Stimulated activated naive CD8-positive, alpha-beta T cell treated with anti-CD3 and anti-CD28 coated beads, Interleukin-15, amount 100 ng/mL, for 72 hours (primary cell): ENCODE data around the gene SALL2.

Source experiments
- ATAC-seq: fragments of 150-1000 bp; cut with Tn5 transposase; 2 replicates; pipeline ENCODE4 v1.10.0; 2021; ENCODE audit warnings: mild to moderate bottlenecking, moderate library complexity
- DNase-seq, 2 donors: peaks; one replicate each; pipeline ENCODE4 v3.0.0; 2021 to 2022
- H3K27ac Mint-ChIP-seq, 2 donors: one replicate each; pipeline ENCODE4 v1.8.0; 2022; ENCODE audit warnings: mild to moderate bottlenecking in 2 of 2, mixed read lengths in 2 of 2, moderate library complexity in 2 of 2
- H3K27me3 Mint-ChIP-seq: one replicate; pipeline ENCODE4 v1.8.0; 2022; ENCODE audit warnings: mixed read lengths
- H3K4me1 Mint-ChIP-seq: one replicate; pipeline ENCODE4 v1.8.0; 2022; ENCODE audit warnings: mild to moderate bottlenecking, mixed read lengths
- H3K4me3 Mint-ChIP-seq, 2 donors: one replicate each; pipeline ENCODE4 v1.8.0; 2022; ENCODE audit warnings: mild to moderate bottlenecking in 2 of 2, mixed read lengths in 2 of 2, moderate library complexity in 1 of 2
- H3K9me3 Mint-ChIP-seq, 2 donors: one replicate each; pipeline ENCODE4 v1.8.0; 2022; ENCODE audit warnings: mixed read lengths in 2 of 2

Gene SALL2

DNA sequence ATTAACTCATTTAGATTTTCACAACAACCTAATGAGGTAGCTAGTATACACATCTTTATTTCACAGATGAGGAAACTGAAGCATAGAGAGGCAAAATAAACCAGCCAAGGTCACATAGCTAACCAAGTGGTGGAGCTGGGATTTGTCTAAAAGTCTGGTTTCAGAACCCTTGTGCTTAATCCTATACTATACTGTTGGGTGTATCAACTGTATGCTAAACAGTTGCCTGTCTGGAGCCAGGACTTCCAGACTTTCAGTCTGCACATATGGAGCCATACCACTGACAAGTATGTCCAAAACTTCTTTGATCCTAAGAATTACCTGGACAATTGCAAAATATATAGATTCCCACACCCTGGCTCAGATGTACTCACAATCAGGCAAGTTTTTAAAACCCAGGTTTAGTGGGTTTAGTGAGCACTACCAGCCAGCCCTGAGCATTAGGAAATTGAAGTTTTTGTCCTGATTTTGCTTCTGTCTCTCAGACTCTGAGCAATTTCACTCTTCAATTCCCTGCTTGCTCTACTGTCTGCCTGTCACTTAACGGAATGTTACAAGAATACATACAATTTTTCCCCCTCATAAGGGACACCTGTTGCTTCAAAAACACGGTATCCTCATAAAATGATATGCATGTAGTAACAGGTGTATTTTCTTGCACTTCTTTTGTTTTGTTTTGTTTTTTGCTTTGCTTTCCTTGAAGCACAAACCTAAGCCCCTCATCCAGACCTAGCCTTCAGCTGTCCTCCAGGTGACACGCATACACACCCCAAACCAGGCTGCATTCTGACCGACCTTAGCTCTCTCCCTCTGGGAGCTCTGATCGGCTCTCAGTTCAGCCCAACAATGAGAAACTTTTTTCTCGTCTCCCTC lies 9.6 kb upstream of the SALL2 start:
- peaks cover 57% of the 10 kb centered on the region for H3K27me3 Mint-ChIP-seq
- no peaks in the 10 kb centered on the region for H3K9me3 Mint-ChIP-seq
- peaks cover 13% of the 10 kb centered on the region for H3K4me1 Mint-ChIP-seq
- H3K4me3 Mint-ChIP-seq = peak overlapping the region; percentile 13 to 48
- ATAC-seq (no peak), DNase-seq (no peak)
- H3K27ac Mint-ChIP-seq = no peak overlapping the region

GRCh38 chr14:21534576-21534975 lies 8.4 kb upstream of the SALL2 start:
- no peaks in the 10 kb centered on the region for H3K9me3 Mint-ChIP-seq
- DNase-seq (no peak), ATAC-seq (no peak)
- no peak overlapping the region for H3K4me3 Mint-ChIP-seq
- peaks cover 13% of the 10 kb centered on the region for H3K4me1 Mint-ChIP-seq
- H3K27me3 Mint-ChIP-seq = peaks cover 55% of the 10 kb centered on the region
- no peak overlapping the region for H3K27ac Mint-ChIP-seq

DNA sequence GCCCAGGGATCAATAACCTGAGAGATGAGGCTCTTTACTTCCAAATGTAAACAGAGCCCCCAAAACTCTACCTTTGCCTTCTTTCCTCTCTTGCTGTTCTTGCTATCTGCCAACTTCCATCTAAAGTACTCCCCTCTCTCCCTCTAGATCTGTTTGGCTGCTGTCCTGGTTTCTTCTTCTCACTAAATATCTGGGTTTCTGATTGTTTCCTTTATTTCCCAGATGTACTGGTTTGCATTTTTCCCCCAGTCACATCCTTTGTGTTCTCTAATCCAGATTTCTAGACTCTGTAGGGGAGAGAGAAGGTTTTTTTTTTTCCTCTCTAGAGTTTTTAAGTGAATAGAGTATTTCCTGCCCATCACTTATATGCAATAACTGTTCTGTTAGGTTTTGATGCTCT lies 7.1 kb upstream of the SALL2 start:
- DNase-seq = no peak
- H3K4me3 Mint-ChIP-seq = no peak overlapping the region
- H3K27me3 Mint-ChIP-seq = peaks cover 42% of the 10 kb centered on the region
- ATAC-seq = no peak
- H3K4me1 Mint-ChIP-seq = peaks cover 13% of the 10 kb centered on the region
- H3K27ac Mint-ChIP-seq = no peak overlapping the region
- no peaks in the 10 kb centered on the region for H3K9me3 Mint-ChIP-seq

GRCh38 chr14:21529515-21529914 lies 3.4 kb upstream of the SALL2 start:
- no peak overlapping the region for H3K27ac Mint-ChIP-seq
- no peak overlapping the region for H3K4me3 Mint-ChIP-seq
- peaks cover 21% of the 10 kb centered on the region for H3K4me1 Mint-ChIP-seq
- ATAC-seq = no peak
- DNase-seq = no peak
- peaks cover 5% of the 10 kb centered on the region for H3K27me3 Mint-ChIP-seq
- no peaks in the 10 kb centered on the region for H3K9me3 Mint-ChIP-seq

DNA sequence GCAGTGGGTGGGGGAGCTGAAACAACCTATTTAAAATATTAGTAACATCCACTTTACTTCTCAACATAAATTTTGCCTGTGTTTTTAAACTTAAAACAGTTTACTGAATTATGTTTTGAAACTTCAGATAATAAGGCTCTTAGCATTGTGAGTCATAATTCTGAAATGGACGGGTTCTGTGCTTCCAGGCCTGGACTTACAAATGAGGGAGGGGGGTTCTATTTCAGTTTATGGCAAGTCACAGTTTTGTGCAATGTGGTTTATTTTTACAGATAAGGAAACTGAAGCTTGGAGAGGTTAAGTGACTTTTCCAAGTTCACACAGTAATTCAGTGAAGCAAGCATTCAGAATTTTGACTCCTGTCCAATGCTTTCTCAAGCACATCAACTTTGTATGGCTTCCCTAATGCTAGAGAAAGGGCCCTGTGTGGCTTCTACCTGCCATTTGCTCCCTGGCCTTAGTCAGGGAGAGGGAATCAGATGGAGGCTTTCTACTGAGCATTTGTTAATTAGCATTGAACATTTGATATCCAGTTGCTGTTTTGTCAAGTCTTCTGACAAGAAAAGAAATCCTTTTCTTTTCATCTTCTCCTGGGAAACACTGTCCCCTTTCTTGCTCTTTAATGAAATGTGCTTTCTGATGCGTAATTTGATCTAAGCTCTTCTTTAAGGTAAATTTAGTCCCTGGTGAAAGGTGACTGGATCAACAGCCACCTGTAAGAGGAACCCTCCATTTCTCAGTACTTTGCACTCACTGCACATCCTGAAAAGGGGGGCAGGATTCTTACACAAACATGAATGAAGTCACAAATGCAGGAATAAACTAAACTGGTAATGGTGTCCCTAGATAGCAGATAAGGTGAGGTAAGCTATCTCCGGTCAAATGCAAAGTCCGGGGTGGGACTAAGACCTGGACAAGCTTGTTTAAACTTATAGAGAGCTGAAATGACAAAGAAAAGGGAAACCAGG lies 2.5 kb upstream of the SALL2 start:
- ATAC-seq (no peak), DNase-seq (no peak)
- Mint-ChIP-seq H3K9me3 (no peaks in the 10 kb centered on the region), H3K27me3 (no peaks in the 10 kb centered on the region), H3K4me3 (no peak overlapping the region), H3K4me1 (peaks cover 24% of the 10 kb centered on the region), H3K27ac (no peak overlapping the region)

- DNase-seq (no peak), ATAC-seq (no peak)
- Mint-ChIP-seq H3K9me3 (no peaks in the 10 kb centered on the region), H3K4me1 (peaks cover 24% of the 10 kb centered on the region), H3K27me3 (no peaks in the 10 kb centered on the region), H3K27ac (peak overlapping the region in 1 of 2 donors; percentile 31), H3K4me3 (peak overlapping the region; percentile 74 to 87)
Observed at GRCh38 chr14:21527318-21527679, 1.2 kb upstream of the SALL2 start.

DNA sequence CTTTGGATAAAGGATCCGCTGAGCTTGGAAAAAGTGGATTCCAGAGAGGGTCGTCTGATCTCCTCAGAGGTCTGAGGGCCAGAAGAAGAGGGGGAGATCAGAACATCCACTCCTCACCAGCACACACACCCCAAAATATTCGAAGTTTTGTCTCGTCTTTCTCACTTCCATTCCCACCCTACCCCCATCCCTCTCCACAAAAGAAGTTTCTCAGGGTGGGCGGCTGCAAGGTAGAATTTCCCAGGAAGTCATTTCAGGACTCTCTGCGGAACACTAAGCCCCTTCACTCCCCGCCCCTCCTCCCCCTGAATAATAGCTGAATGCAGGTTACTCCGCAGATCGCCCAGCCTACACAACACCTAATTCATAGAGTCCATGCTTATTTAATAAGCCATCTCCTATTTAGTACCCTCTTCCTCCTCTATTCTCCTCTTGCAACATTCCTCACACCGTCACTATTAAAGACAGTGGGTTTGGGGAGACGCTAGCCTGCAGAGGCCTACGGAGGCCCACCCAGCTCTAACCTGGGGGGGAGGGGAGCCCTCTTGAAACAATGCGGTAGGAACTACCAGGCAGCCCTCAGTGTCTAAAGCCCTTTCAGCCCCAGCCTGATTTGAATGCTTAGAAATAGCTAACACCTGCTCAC lies 649 bp upstream of the SALL2 start:
- H3K27me3 Mint-ChIP-seq = no peaks in the 10 kb centered on the region
- H3K4me1 Mint-ChIP-seq = peaks cover 24% of the 10 kb centered on the region
- no peaks in the 10 kb centered on the region for H3K9me3 Mint-ChIP-seq
- no peak for ATAC-seq
- H3K27ac Mint-ChIP-seq = peak overlapping the region; percentile 37 to 62
- peak overlapping the region; percentile 74 to 87 for H3K4me3 Mint-ChIP-seq
- DNase-seq = no peak

- DNase-seq (no peak), ATAC-seq (no peak)
- Mint-ChIP-seq H3K4me3 (peak overlapping the region; percentile 74 to 87), H3K27me3 (no peaks in the 10 kb centered on the region), H3K9me3 (no peaks in the 10 kb centered on the region), H3K27ac (peak overlapping the region; percentile 65 to 83), H3K4me1 (peaks cover 31% of the 10 kb centered on the region)
Observed at GRCh38 chr14:21525571-21525961, 580 bp downstream of the SALL2 start.

DNA sequence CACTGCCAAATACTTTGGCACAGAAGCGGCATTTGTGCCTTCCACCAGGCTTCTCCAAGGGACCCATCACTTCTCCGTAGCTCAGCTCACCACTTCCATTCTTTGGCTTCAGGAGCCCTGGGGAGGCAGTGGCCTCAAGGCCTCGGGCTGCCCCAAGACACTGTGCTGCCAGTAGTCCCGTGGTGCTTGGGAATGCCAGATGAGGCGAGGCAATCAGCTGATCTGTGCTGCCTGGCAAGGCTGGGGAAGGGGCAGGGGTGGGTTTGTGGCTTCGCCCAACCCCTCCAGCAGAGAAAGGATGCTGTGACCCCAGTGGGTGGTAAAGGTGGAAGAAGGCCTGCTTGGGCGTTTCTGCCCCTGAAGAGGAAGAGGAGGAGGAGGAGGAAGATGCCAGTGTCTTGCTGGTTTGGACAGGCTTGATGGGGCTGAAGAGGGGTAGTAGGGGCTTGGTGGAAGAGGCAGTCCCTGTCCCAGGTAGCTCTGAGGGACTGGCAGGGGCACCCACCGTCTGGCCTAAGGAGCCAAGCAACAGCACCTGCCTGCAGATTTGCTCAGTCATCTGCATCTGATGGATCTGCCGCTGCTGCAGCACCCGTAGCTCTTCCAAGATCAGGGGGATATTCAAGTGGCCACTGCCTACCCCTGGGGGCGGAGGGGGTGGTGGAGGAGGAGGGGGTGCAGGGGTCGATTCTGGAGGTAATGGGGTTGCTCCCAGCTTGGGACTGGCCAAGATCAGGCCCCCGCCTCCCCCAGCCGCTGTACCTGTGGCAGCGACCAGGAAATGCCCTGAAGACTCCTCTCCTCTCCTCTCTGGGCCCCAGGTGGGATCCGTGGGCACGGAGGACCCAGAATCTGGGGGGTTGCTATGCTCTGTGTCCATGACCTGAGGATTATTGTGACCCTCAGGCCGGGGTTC lies 1.3 kb downstream of the SALL2 start:
- Mint-ChIP-seq H3K27ac (peak overlapping the region; percentile 79 to 83), H3K4me3 (peak overlapping the region; percentile 74 to 87), H3K27me3 (no peaks in the 10 kb centered on the region), H3K4me1 (peaks cover 35% of the 10 kb centered on the region), H3K9me3 (no peaks in the 10 kb centered on the region)
- ATAC-seq (no peak), DNase-seq (no peak)

DNA sequence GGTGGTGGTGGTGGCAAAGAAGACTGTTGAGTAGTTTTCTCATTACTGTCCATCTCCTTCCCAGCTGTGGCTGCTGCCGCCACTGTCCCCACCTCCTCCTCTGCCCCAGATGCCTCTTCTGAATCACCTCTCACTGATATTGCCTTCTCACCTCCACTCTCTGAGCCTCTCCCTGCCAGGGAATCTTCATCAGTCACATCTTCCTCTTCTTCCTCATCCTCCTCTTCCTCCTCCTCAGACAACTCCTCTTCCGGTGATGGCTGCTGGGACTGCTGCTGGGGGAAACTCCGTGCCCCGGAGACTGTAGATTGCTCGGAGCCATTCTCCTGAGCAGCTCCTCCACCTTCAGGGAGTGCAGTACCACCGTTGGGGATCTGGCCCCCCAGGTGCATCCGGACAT lies 2.9 kb downstream of the SALL2 start:
- ATAC-seq (no peak), DNase-seq (no peak)
- Mint-ChIP-seq H3K4me3 (no peak overlapping the region), H3K27ac (no peak overlapping the region), H3K9me3 (no peaks in the 10 kb centered on the region), H3K27me3 (no peaks in the 10 kb centered on the region), H3K4me1 (peaks cover 35% of the 10 kb centered on the region)

- peaks cover 25% of the 10 kb centered on the region for H3K4me1 Mint-ChIP-seq
- ATAC-seq = no peak
- no peak overlapping the region for H3K27ac Mint-ChIP-seq
- no peak for DNase-seq
- no peaks in the 10 kb centered on the region for H3K9me3 Mint-ChIP-seq
- H3K27me3 Mint-ChIP-seq = no peaks in the 10 kb centered on the region
- H3K4me3 Mint-ChIP-seq = no peak overlapping the region
Observed at GRCh38 chr14:21521501-21521900, 4.6 kb downstream of the SALL2 start.

DNA sequence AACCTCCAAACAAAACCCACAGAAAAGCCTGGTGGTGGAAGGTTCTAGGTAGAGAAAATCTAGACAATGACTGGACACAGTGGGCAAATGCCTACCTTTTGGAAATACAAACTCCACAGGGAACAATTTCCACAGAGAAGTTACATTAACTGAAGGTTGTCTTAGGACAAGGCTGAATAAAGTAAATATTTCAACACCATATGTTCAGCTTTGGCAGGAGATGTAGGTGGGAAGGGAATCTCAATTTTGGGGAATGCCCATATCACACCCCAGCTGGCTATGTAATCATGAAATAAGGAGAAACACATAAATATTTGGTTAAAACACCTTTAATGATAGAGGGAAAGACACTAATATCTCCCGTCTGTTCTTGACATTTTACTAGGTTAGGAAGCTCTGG lies 5.4 kb downstream of the SALL2 start:
- Mint-ChIP-seq H3K27ac (no peak overlapping the region), H3K4me3 (no peak overlapping the region), H3K4me1 (peaks cover 25% of the 10 kb centered on the region), H3K9me3 (no peaks in the 10 kb centered on the region), H3K27me3 (no peaks in the 10 kb centered on the region)
- DNase-seq (no peak), ATAC-seq (no peak)

DNA sequence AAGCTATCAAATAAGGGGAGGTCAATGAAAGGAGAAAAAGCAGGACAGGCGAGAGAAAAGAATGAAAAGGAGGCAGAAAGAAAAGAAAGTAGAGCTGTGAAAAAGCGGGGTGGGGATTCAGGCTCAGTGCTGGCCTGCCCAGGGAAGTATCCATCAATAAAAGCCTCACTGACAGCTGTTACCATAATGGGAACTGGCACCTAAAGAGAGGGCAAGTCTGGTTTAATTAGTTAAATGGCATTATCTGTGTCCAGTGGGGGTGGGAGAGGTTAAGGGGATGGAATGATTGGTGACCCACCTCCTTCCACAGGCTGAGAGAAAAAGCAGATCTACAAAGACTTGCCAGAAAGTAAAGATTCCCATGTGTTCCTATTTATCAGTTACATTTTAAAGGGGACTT lies 7.4 kb downstream of the SALL2 start:
- ATAC-seq = no peak
- no peaks in the 10 kb centered on the region for H3K27me3 Mint-ChIP-seq
- no peak for DNase-seq
- H3K4me1 Mint-ChIP-seq = peaks cover 11% of the 10 kb centered on the region
- no peak overlapping the region for H3K4me3 Mint-ChIP-seq
- no peaks in the 10 kb centered on the region for H3K9me3 Mint-ChIP-seq
- no peak overlapping the region for H3K27ac Mint-ChIP-seq

GRCh38 chr14:21514341-21514740 lies 11.8 kb downstream of the SALL2 start:
- Mint-ChIP-seq H3K27me3 (no peaks in the 10 kb centered on the region), H3K4me3 (no peak overlapping the region), H3K27ac (no peak overlapping the region), H3K4me1 (peaks cover 17% of the 10 kb centered on the region), H3K9me3 (no peaks in the 10 kb centered on the region)
- DNase-seq (no peak), ATAC-seq (no peak)
